HCT116 (cell line): ENCODE measurements around the gene FAM185A. TPM values are rescaled to one million over a fixed set of nuclear protein-coding genes. Genes with fewer than 3 reads are reported as not detected.

ENCODE experiments used
- ATAC-seq: fragments of 200-7000 bp; cut with Tn5 transposase; 2 replicates; pipeline ENCODE4 v1.9.1; 2020; ENCODE audit warnings: mild to moderate bottlenecking, moderate library complexity
- BruUV-seq: library from RNA; stranded (reverse); fragments of 400-500 nt; replicated peaks from 2 replicates; lab custom pipeline; 2021; lab: Mats Ljungman, UMichigan
- CTCF ChIA-PET: fragments of 300-600 bp; sonication (Branson Sonifier 250); formaldehyde crosslinking; loops from one replicate; lab custom pipeline; 2021; ENCODE audit warnings: antibody characterized with exemption; lab: Charles Lee
- POLR2A ChIA-PET: fragments of 300-600, 350-600 bp; sonication (Branson Sonifier 250); formaldehyde crosslinking; loops from one replicate; lab custom pipeline; 2021; ENCODE audit warnings: antibody characterized with exemption; lab: Charles Lee
- RAD21 ChIA-PET, 2 experiments: fragments of 300-600 bp; sonication (Branson Sonifier 250); formaldehyde crosslinking; loops; one replicate each; lab custom pipeline; 2023; ENCODE audit warnings: low total read pairs in 2 of 2; ENCODE audit not compliant: uncharacterized antibody in 2 of 2, unreplicated experiment in 2 of 2, low non-redundant PET in 1 of 2; lab: Charles Lee
- DNase-seq: peaks from one replicate; pipeline ENCODE4 v3.0.0-alpha.2; 2010; ENCODE audit warnings: low read depth, low spot score
- H2AFZ ChIP-seq: fragments of 200-600 bp; shearing (Covaris generic), sonication (generic); 2 replicates; pipeline ENCODE4 v1.6.1; 2017; ENCODE audit warnings: low read depth, mixed run types, mixed read lengths, antibody characterized with exemption, low read length; ENCODE audit not compliant: poor library complexity, severe bottlenecking
- H3K27ac ChIP-seq: 2 replicates; pipeline ENCODE4 v1.5.1; 2012; ENCODE audit warnings: low read depth, low read length
- H3K27me3 ChIP-seq: fragments of 200-600 bp; sonication (generic); 2 replicates; pipeline ENCODE4 v1.6.1; 2016; ENCODE audit warnings: mixed run types, low read length, mixed read lengths; ENCODE audit not compliant: insufficient read depth
- H3K36me3 ChIP-seq, 2 experiments: fragments of 200-500 bp in 1 of 2; fragments of 200-600 bp in 1 of 2; sonication (Bioruptor generic) in 1 of 2; sonication (generic) in 1 of 2; 2 replicates each; pipeline versions ENCODE4 v1.5.1 to v1.6.1; 2014 to 2016; ENCODE audit warnings: low read length in 2 of 2, inconsistent platforms in 1 of 2, mixed read lengths in 1 of 2, mixed run types in 1 of 2; ENCODE audit not compliant: insufficient read depth in 2 of 2, control insufficient read depth in 1 of 2
- H3K4me1 ChIP-seq, 2 experiments: fragments of 200-600 bp in 1 of 2; sonication (generic) in 1 of 2; 2 replicates each; pipeline versions ENCODE4 v1.5.1 to v1.6.1; 2012 to 2017; ENCODE audit warnings: low read length in 2 of 2, inconsistent platforms in 1 of 2, mild to moderate bottlenecking in 1 of 2, mixed read lengths in 1 of 2, mixed run types in 1 of 2, moderate library complexity in 1 of 2; ENCODE audit not compliant: insufficient read depth in 2 of 2, control insufficient read depth in 1 of 2
- H3K4me2 ChIP-seq: fragments of 200-600 bp; sonication (generic); 2 replicates; pipeline ENCODE4 v1.6.1; 2017; ENCODE audit warnings: mixed run types, low read length, mixed read lengths
- H3K4me3 ChIP-seq, 2 experiments: fragments of 200-600 bp in 1 of 2; sonication (generic) in 1 of 2; replicated peaks in 1 of 2; 2 replicates each; pipeline ENCODE4 v1.5.1; 2011 to 2016; ENCODE audit warnings: low read length in 2 of 2, control low read depth in 1 of 2, low read depth in 1 of 2, mild to moderate bottlenecking in 1 of 2, mixed read lengths in 1 of 2, mixed run types in 1 of 2
- H3K79me2 ChIP-seq: fragments of 200-600 bp; sonication (generic); 2 replicates; pipeline ENCODE4 v1.6.1; 2017; ENCODE audit warnings: mild to moderate bottlenecking, mixed run types, low read length, moderate library complexity, mixed read lengths; ENCODE audit not compliant: insufficient read depth
- H3K9ac ChIP-seq: fragments of 200-600 bp; sonication (generic); 2 replicates; pipeline ENCODE4 v1.6.1; 2016; ENCODE audit warnings: low read length, mixed read lengths
- H3K9me2 ChIP-seq: fragments of 200-600 bp; sonication (generic), shearing (Covaris generic); 2 replicates; pipeline ENCODE4 v1.6.1; 2017; ENCODE audit warnings: mixed run types, mild to moderate bottlenecking, moderate library complexity; ENCODE audit not compliant: insufficient read depth
- H3K9me3 ChIP-seq, 2 experiments: fragments of 200-500 bp in 1 of 2; fragments of 200-600 bp in 1 of 2; sonication (Bioruptor generic) in 1 of 2; sonication (generic) in 1 of 2; 2 replicates each; pipeline ENCODE4 v1.6.1; 2014 to 2017; ENCODE audit warnings: low read length in 2 of 2, mixed read lengths in 2 of 2, inconsistent platforms in 1 of 2, low read depth in 1 of 2, mild to moderate bottlenecking in 1 of 2, mixed run types in 1 of 2, moderate library complexity in 1 of 2; ENCODE audit not compliant: control insufficient read depth in 1 of 2, insufficient read depth in 1 of 2
- H4K20me1 ChIP-seq: fragments of 200-600 bp; sonication (generic), shearing (Covaris generic); 2 replicates; pipeline ENCODE4 v1.6.1; 2017; ENCODE audit warnings: mixed run types, mild to moderate bottlenecking, moderate library complexity; ENCODE audit not compliant: insufficient read depth
- ATF3 ChIP-seq: IDR thresholded peaks from 2 replicates; pipeline ENCODE4 v1.6.1; 2012
- CBX3 ChIP-seq: IDR thresholded peaks from 2 replicates; pipeline ENCODE4 v1.6.1; 2012; ENCODE audit warnings: low read depth
- CEBPB ChIP-seq: IDR thresholded peaks from 2 replicates; pipeline ENCODE4 v1.6.1; 2012; ENCODE audit warnings: low read depth
- CTCF ChIP-seq, 3 experiments: fragments of 200-600 bp in 1 of 3; sonication (generic) in 1 of 3; IDR thresholded peaks in 2 of 3; conservative IDR thresholded peaks in 1 of 3; 2 replicates each; pipeline ENCODE4 v1.5.1; 2012 to 2017; ENCODE audit warnings: low read depth in 2 of 3, low read length in 2 of 3, antibody characterized with exemption in 1 of 3, borderline replicate concordance in 1 of 3, control low read depth in 1 of 3, mild to moderate bottlenecking in 1 of 3, mixed read lengths in 1 of 3, mixed run types in 1 of 3, moderate library complexity in 1 of 3; ENCODE audit not compliant: insufficient read depth in 1 of 3
- EGR1 ChIP-seq: IDR thresholded peaks from 2 replicates; pipeline ENCODE4 v1.6.1; 2012; ENCODE audit warnings: low read depth
- ELF1 ChIP-seq: IDR thresholded peaks from 2 replicates; pipeline ENCODE4 v1.6.1; 2012; ENCODE audit warnings: low read depth, borderline replicate concordance
- EZH2 ChIP-seq: fragments of 200-600 bp; sonication (generic); IDR thresholded peaks from 2 replicates; pipeline ENCODE4 v1.6.1; 2017; ENCODE audit warnings: antibody characterized with exemption, mixed run types
- EZH2phosphoT487 ChIP-seq: fragments of 200-600 bp; IDR thresholded peaks from 2 replicates; pipeline ENCODE4 v1.6.1; 2018; ENCODE audit warnings: antibody characterized with exemption, borderline replicate concordance
- JUND ChIP-seq: IDR thresholded peaks from 2 replicates; pipeline ENCODE4 v1.6.1; 2012
- MAX ChIP-seq: IDR thresholded peaks from 2 replicates; pipeline ENCODE4 v1.6.1; 2012
- POLR2A ChIP-seq: IDR thresholded peaks from 2 replicates; pipeline ENCODE4 v1.7.0; 2011; ENCODE audit warnings: borderline replicate concordance; ENCODE audit not compliant: insufficient read depth, insufficient read length; ENCODE audit errors: extremely low read depth
- POLR2AphosphoS5 ChIP-seq: IDR thresholded peaks from 2 replicates; pipeline ENCODE4 v1.6.1; 2011; ENCODE audit warnings: mild to moderate bottlenecking, low read depth, low read length, moderate library complexity
- SIN3A ChIP-seq: IDR thresholded peaks from 2 replicates; pipeline ENCODE4 v1.6.1; 2012; ENCODE audit warnings: low read depth
- SP1 ChIP-seq: IDR thresholded peaks from 2 replicates; pipeline ENCODE4 v1.6.1; 2012; ENCODE audit warnings: low read depth
- SRF ChIP-seq: IDR thresholded peaks from 2 replicates; pipeline ENCODE4 v1.6.1; 2012; ENCODE audit warnings: low read depth
- TCF7L2 ChIP-seq: IDR thresholded peaks from 2 replicates; pipeline ENCODE4 v1.7.0; 2011; ENCODE audit warnings: borderline replicate concordance, inconsistent platforms; ENCODE audit not compliant: insufficient read depth, insufficient read length; ENCODE audit errors: extremely low read depth
- YY1 ChIP-seq: IDR thresholded peaks from 2 replicates; pipeline ENCODE4 v1.6.1; 2011; ENCODE audit warnings: low read length, low read depth, moderate library complexity, mild to moderate bottlenecking; ENCODE audit not compliant: insufficient replicate concordance; ENCODE audit errors: extremely low read depth
- intact Hi-C: fragments of 100-400 bp; cut with micrococcal nuclease; formaldehyde crosslinking; loops from 2 replicates; pipeline ENCODE4 v1.10.0; 2022
- total RNA-seq: library from RNA; stranded (reverse); gene quantifications from one replicate; pipeline ENCODE4 v1.2.1, GENCODE V29; 2021; ENCODE audit not compliant: unreplicated experiment
- TF ChIP-seq, protein P1 (sequence below): IDR thresholded peaks from 2 replicates; pipeline ENCODE4 v1.6.1; 2011; ENCODE audit warnings: mild to moderate bottlenecking, low read length, moderate library complexity; ENCODE audit not compliant: insufficient replicate concordance; ENCODE audit errors: extremely low read depth

Gene FAM185A
- total RNA-seq, 1 experiment from 2014 or later: 8.0 TPM

- no peak overlapping the region for H3K27ac ChIP-seq
- H3K4me3 ChIP-seq: no peak overlapping the region
- no peak overlapping the region for H2AFZ ChIP-seq
- DNase-seq (no peak), ATAC-seq (no peak)
- no peaks in the 10 kb centered on the region for H3K4me1 ChIP-seq
- BruUV-seq: no TSS peak
- H3K9ac ChIP-seq: no peak overlapping the region
- no peak overlapping the region for H3K4me2 ChIP-seq
- intact Hi-C loops: no loop called here
- no peaks in the 10 kb centered on the region for H3K79me2 ChIP-seq
- TF ChIP-seq SP1 (no peak), ELF1 (no peak), POLR2AphosphoS5 (no peak), SIN3A (no peak), JUND (no peak)
- no peaks in the 10 kb centered on the region for H3K9me3 ChIP-seq
- H3K9me2 ChIP-seq: no peaks in the 10 kb centered on the region
- H3K36me3 ChIP-seq: peaks cover 0 to 4% of the 10 kb centered on the region in 2 experiments; a peak in 1 of 4 replicates
- CTCF ChIA-PET: no interaction called here
- RAD21 ChIA-PET: no interaction called here
- no peaks in the 10 kb centered on the region for H4K20me1 ChIP-seq
- POLR2A ChIA-PET: no interaction called here
- H3K27me3 ChIP-seq: no peaks in the 10 kb centered on the region
Observed at GRCh38 chr7:102828286-102828685, 79.5 kb downstream of the FAM185A start.

DNA sequence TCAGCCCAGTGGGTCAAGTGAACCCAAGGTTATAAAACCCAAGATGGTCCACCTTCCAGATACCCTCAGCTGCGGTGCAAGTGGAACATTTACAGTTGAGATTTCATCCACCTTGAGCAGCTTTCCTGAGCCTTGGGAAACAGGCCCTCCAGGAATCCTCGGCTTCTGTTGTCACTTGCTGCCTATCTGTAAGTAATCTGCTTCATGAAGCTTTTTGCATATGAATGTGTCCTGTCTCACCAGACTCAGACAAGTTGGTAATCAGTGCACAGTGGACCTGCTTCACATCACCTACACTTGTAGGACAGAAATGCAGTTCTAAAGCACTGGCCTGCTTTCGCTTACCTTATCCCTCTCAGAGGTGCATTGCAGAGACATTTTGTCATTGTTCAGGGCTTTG is 80.3 kb downstream of the FAM185A start:
- TF ChIP-seq CBX3 (no peak), CTCF (IDR thresholded peaks at IDR 0.05 in 2 of 3, conservative IDR thresholded peaks at IDR 0.05 in 1 of 3; ENCODE audit: borderline replicate concordance in 1 of 3, insufficient read depth in 1 of 3, low read depth in 2 of 3, low read length in 2 of 3) (no peak), CEBPB (no peak), SRF (no peak), EZH2phosphoT487 (no peak), MAX (no peak), SP1 (no peak), YY1 (no peak), EZH2 (no peak), POLR2A (no peak), EGR1 (no peak), TCF7L2 (no peak), ATF3 (no peak)
- TF ChIP-seq, protein P1, sequence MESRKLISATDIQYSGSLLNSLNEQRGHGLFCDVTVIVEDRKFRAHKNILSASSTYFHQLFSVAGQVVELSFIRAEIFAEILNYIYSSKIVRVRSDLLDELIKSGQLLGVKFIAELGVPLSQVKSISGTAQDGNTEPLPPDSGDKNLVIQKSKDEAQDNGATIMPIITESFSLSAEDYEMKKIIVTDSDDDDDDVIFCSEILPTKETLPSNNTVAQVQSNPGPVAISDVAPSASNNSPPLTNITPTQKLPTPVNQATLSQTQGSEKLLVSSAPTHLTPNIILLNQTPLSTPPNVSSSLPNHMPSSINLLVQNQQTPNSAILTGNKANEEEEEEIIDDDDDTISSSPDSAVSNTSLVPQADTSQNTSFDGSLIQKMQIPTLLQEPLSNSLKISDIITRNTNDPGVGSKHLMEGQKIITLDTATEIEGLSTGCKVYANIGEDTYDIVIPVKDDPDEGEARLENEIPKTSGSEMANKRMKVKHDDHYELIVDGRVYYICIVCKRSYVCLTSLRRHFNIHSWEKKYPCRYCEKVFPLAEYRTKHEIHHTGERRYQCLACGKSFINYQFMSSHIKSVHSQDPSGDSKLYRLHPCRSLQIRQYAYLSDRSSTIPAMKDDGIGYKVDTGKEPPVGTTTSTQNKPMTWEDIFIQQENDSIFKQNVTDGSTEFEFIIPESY: no peak
- H3K27ac ChIP-seq: no peak overlapping the region
- H3K9me2 ChIP-seq: no peaks in the 10 kb centered on the region
- no TSS peak for BruUV-seq
- H3K9me3 ChIP-seq: no peaks in the 10 kb centered on the region
- ChIA-PET POLR2A (no interaction called here), CTCF (no interaction called here), RAD21 (no interaction called here)
- peaks cover 0 to 4% of the 10 kb centered on the region in 2 experiments; a peak in 1 of 4 replicates for H3K36me3 ChIP-seq
- intact Hi-C loops: no loop called here
- H3K4me1 ChIP-seq: no peaks in the 10 kb centered on the region
- H2AFZ ChIP-seq: no peak overlapping the region
- no peaks in the 10 kb centered on the region for H3K79me2 ChIP-seq
- H3K27me3 ChIP-seq: no peaks in the 10 kb centered on the region
- H3K9ac ChIP-seq: no peak overlapping the region
- H3K4me3 ChIP-seq: no peak overlapping the region
- no peak for ATAC-seq
- no peak for DNase-seq
- H4K20me1 ChIP-seq: no peaks in the 10 kb centered on the region
- H3K4me2 ChIP-seq: no peak overlapping the region
